ENCODE data around the gene RFX3. TPM values are rescaled to one million over a fixed set of nuclear protein-coding genes. Genes with fewer than 3 reads are reported as not detected.

RFX3 gene
- total and polyA plus RNA-seq, 2 of the 13 experiments (the other 11 are each of a cell fraction or from before 2014, with no cell fraction given): 2.7 to 5.3 TPM

GRCh38 chr9:3397766-3398165 lies 128.0 kb downstream of the RFX3 start:
- Histone ChIP-seq H3K4me3 (replicated peaks in 1 of 3; ENCODE audit: insufficient read depth in 1 of 3, low read depth in 2 of 3, low read length in 3 of 3) (no peak overlapping the region), H3K4me1 (ENCODE audit: insufficient read depth, low read length) (no peaks in the 10 kb centered on the region), H3K27me3 (ENCODE audit: control insufficient read depth in 1 of 2, insufficient read depth in 2 of 2, low read length in 2 of 2) (no peaks in the 10 kb centered on the region), H3K36me3 (replicated peaks in 1 of 2; ENCODE audit: control insufficient read depth in 1 of 2, insufficient read depth in 2 of 2, low read length in 2 of 2) (0 out of 5 replicates have a peak, but pooled peaks cover 0 to 4% of the 10 kb centered on the region in 2 experiments), H3K79me2 (ENCODE audit: insufficient read depth, low read length) (no peaks in the 10 kb centered on the region), H3K27ac (ENCODE audit: extremely low read length, insufficient read depth, low read length) (no peak overlapping the region), H3K9ac (ENCODE audit: insufficient read depth, low read depth, low read length) (no peak overlapping the region), H4K20me1 (ENCODE audit: insufficient read depth, low read length) (no peaks in the 10 kb centered on the region), H2AFZ (ENCODE audit: low read length) (no peak overlapping the region), H3K9me3 (ENCODE audit: low read length) (no peaks in the 10 kb centered on the region), H3K4me2 (ENCODE audit: low read depth, low read length) (no peak overlapping the region)
- ChIA-PET CTCF (ENCODE audit: low intra/inter-chr PET ratio, low total read pairs) (no interaction called here), POLR2A (no interaction called here)
- no peak for ATAC-seq
- WGBS (ENCODE audit: low lambda C conversion rate): 99% methylated on average over 2 of the region's 2 CpGs
- no peak for FAIRE-seq
- BruUV-seq (replicated peaks): no TSS peak
- intact Hi-C loops (cut with micrococcal nuclease; ENCODE audit: unreplicated experiment): no loop called here
- in situ Hi-C loops (cut with HindIII; ENCODE audit: extremely low pct_ligation_motif_present, low pct_unique_long_range_greater_than_20kb): no loop called here
- TF ChIP-seq ZNF407 (CRISPR knock-in tag; IDR thresholded peaks at IDR 0.05; ENCODE audit: not compliant biosample characterization) (no peak), ADNP (CRISPR knock-in tag; IDR thresholded peaks at IDR 0.05) (no peak), MLLT10 (CRISPR knock-in tag; IDR thresholded peaks at IDR 0.05) (no peak), CCDC6 (CRISPR knock-in tag; IDR thresholded peaks at IDR 0.05) (no peak), ZEB1 (IDR thresholded peaks at IDR 0.05; ENCODE audit: insufficient replicate concordance, low read depth) (no peak), SMARCE1 (IDR thresholded peaks at IDR 0.05; ENCODE audit: borderline replicate concordance) (no peak), ZNF3 (CRISPR knock-in tag; IDR thresholded peaks at IDR 0.05) (no peak), TARDBP (CRISPR knock-in tag; IDR thresholded peaks at IDR 0.05) (no peak), ZNF816 (CRISPR knock-in tag; IDR thresholded peaks at IDR 0.05; ENCODE audit: borderline replicate concordance) (no peak)
- DNase-seq (ENCODE audit: low spot score): no peak

Measured in HepG2 (cell line).